Gastroesophageal sphincter (tissue), 4 donors: Measurements from ENCODE around the gene CDK4. TPM values are rescaled to one million over a fixed set of nuclear protein-coding genes. Genes with fewer than 3 reads are reported as not detected.
"Not testable (repeated sequence)": the region's sequence is repeated elsewhere in the genome, so short reads cannot be mapped to it uniquely, and the experiment has no call there.

ENCODE experiments used
- ATAC-seq: fragments of 150-250 bp; one replicate; pipeline ENCODE4 v1.9.1; 2016; ENCODE audit warnings: mild to moderate bottlenecking, moderate library complexity
- H3K27ac ChIP-seq, 4 donors: fragments of 200-600 bp; sonication (generic) in 3 of 4; 1 replicate in 3 of 4; 2 replicates in 1 of 4; pipeline ENCODE4 v1.5.1; 2016 to 2019
- H3K27me3 ChIP-seq: fragments of 200-600 bp; sonication (generic); one replicate; pipeline ENCODE4 v1.5.1; 2019
- H3K36me3 ChIP-seq, 2 donors: fragments of 200-600 bp; sonication (generic); one replicate each; pipeline ENCODE4 v1.5.1; 2019; ENCODE audit warnings: control low read depth in 1 of 2
- H3K4me1 ChIP-seq, 3 donors: fragments of 200-600 bp; sonication (generic); 1 replicate in 2 of 3; 2 replicates in 1 of 3; pipeline ENCODE4 v1.5.1; 2016 to 2019; ENCODE audit warnings: control low read depth in 2 of 3
- H3K4me3 ChIP-seq, 2 donors: fragments of 200-600 bp; sonication (generic); one replicate each; pipeline ENCODE4 v1.5.1; 2019; ENCODE audit warnings: mild to moderate bottlenecking in 1 of 2, moderate library complexity in 1 of 2
- H3K9me3 ChIP-seq, 3 donors: fragments of 200-600 bp; sonication (generic); one replicate each; pipeline ENCODE4 v1.5.1; 2017 to 2019; ENCODE audit warnings: control low read depth in 2 of 3
- EP300 ChIP-seq: sonication (generic); formaldehyde crosslinking; IDR thresholded peaks from one replicate; pipeline ENCODE4 v1.6.1; 2017; ENCODE audit warnings: antibody characterized with exemption, mild to moderate bottlenecking
- POLR2A ChIP-seq, 2 donors: fragments of 450-650 bp; IDR thresholded peaks; one replicate each; pipeline ENCODE4 v1.6.1; 2017; ENCODE audit warnings: antibody characterized with exemption in 2 of 2, mild to moderate bottlenecking in 2 of 2, moderate library complexity in 1 of 2
- POLR2AphosphoS5 ChIP-seq: sonication (generic); formaldehyde crosslinking; IDR thresholded peaks from one replicate; pipeline ENCODE4 v1.6.1; 2017; ENCODE audit warnings: antibody characterized with exemption
- WGBS, 2 donors: methylation state at CpG; one replicate each; pipeline ENCODE4 v1.1.5; 2018; ENCODE audit warnings: low coverage in 1 of 2; 5-methylcytosine and 5-hydroxymethylcytosine counted together
- total RNA-seq, 4 donors: library from RNA; depleted of rRNA; stranded (reverse); fragments of >200 nt; gene quantifications; one replicate each; pipeline ENCODE4 v1.1.0, GENCODE V29; 2016
- TF ChIP-seq, protein P1 (sequence below), 4 experiments: fragments of 200-600 bp in 2 of 4; fragments of 450-650 bp in 2 of 4; sonication (generic) in 1 of 4; IDR thresholded peaks; one replicate each; pipeline ENCODE4 v1.5.1; 2017 to 2019; ENCODE audit warnings: antibody characterized with exemption in 4 of 4, mild to moderate bottlenecking in 2 of 4, moderate library complexity in 2 of 4

The CDK4 gene
- total RNA-seq, 4 donors from 2014 or later = 56.7 to 107 (median 101) TPM

GRCh38 chr12:57722716-57723629 lies 29.1 kb downstream of the CDK4 start:
- H3K4me3 ChIP-seq = no peak overlapping the region
- H3K27me3 ChIP-seq = peaks cover 32% of the 10 kb centered on the region
- H3K36me3 ChIP-seq = peaks cover 0 to 42% of the 10 kb centered on the region in 2 donors
- no peak for ATAC-seq
- H3K27ac ChIP-seq = no peak overlapping the region
- H3K9me3 ChIP-seq = no peaks in the 10 kb centered on the region
- 19 to 60% methylated on average over 2 to 10 of the region's 11 CpGs for WGBS, 2 donors
- peaks cover 0 to 28% (median 4%) of the 10 kb centered on the region in 3 donors for H3K4me1 ChIP-seq
- TF ChIP-seq EP300 = no peak
- TF ChIP-seq POLR2A (IDR thresholded peaks at IDR 0.05) = no peak
- no peak for TF ChIP-seq POLR2AphosphoS5
- TF ChIP-seq, protein P1, sequence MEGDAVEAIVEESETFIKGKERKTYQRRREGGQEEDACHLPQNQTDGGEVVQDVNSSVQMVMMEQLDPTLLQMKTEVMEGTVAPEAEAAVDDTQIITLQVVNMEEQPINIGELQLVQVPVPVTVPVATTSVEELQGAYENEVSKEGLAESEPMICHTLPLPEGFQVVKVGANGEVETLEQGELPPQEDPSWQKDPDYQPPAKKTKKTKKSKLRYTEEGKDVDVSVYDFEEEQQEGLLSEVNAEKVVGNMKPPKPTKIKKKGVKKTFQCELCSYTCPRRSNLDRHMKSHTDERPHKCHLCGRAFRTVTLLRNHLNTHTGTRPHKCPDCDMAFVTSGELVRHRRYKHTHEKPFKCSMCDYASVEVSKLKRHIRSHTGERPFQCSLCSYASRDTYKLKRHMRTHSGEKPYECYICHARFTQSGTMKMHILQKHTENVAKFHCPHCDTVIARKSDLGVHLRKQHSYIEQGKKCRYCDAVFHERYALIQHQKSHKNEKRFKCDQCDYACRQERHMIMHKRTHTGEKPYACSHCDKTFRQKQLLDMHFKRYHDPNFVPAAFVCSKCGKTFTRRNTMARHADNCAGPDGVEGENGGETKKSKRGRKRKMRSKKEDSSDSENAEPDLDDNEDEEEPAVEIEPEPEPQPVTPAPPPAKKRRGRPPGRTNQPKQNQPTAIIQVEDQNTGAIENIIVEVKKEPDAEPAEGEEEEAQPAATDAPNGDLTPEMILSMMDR (IDR thresholded peaks at IDR 0.05) = no peak

DNA sequence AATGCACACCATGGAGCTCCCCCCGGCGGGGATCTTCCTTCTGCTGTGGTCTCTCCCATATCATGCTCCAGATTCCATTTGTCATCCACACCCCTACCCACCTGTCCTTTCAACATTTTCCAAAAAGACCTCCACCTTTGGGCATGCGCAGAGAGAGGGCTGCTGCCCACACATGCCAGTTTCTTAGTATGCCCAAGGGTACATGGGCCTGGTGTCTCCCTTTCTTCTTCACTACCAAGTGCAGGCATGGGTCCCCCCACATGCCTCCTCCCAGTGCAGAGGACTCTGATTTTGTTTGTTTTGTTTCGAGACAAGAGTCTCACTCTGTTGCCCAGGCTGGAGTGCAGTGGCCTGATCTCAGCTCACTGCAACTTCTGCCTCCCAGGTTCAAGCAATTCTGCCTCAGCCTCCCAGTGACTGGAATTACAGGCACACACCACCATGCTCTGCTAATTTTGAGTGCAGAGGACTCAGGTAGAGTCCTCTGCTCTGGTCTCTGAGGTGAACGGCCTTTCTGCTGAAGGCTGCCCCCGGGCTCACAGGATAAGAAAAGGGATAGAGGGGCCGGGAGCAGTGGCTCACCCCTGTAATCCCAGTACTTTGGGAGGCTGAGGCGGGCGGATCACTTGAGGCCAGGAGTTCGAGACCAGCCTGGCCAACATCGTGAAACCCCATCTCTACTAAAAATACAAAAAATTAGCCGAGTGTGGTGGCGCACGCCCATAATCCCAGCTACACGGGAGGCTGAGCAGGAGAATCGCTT lies 30.1 kb downstream of the CDK4 start:
- H3K27ac ChIP-seq, H3K4me3 ChIP-seq, ATAC-seq, H3K9me3 ChIP-seq: not testable (repeated sequence)
- Histone ChIP-seq H3K27me3 (peaks cover 23% of the 10 kb centered on the region), H3K36me3 (peaks cover 0 to 52% of the 10 kb centered on the region in 2 donors), H3K4me1 (peaks cover 0 to 19% (median 4%) of the 10 kb centered on the region in 3 donors)
- WGBS, 2 donors = 79% methylated on average over 5 of the region's 16 CpGs; no CpG with 5 or more reads in 1 of the 2 donors

DNA sequence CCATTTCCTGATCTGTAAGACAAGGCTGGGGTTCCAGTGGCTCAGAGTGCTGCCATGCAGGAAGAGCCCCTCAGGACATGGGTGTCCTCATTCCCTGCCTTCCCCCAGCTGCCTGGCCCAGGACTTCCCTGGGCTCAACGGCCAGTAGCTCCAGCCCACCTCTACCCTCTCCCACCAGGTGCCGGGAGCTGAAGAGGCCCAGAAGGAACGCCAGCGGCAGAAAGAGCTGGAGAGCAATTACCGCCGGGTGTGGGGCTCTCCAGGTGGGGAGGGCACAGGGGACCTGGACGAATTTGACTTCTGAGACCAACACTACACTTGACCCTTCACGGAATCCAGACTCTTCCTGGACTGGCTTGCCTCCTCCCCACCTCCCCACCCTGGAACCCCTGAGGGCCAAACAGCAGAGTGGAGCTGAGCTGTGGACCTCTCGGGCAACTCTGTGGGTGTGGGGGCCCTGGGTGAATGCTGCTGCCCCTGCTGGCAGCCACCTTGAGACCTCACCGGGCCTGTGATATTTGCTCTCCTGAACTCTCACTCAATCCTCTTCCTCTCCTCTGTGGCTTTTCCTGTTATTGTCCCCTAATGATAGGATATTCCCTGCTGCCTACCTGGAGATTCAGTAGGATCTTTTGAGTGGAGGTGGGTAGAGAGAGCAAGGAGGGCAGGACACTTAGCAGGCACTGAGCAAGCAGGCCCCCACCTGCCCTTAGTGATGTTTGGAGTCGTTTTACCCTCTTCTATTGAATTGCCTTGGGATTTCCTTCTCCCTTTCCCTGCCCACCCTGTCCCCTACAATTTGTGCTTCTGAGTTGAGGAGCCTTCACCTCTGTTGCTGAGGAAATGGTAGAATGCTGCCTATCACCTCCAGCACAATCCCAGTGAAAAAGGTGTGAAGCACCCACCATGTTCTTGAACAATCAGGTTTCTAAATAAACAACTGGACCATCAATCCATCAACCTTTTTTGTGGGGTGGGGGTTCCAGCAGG lies 31.2 kb downstream of the CDK4 start:
- H3K36me3 ChIP-seq = peaks cover 0 to 63% of the 10 kb centered on the region in 2 donors
- H3K27me3 ChIP-seq = peaks cover 12% of the 10 kb centered on the region
- WGBS, 2 donors = 80 to 83% methylated on average over 1 to 3 of the region's 11 CpGs
- no peaks in the 10 kb centered on the region for H3K9me3 ChIP-seq
- H3K4me3 ChIP-seq = no peak overlapping the region
- TF ChIP-seq, protein P1 (IDR thresholded peaks at IDR 0.05) = no peak
- TF ChIP-seq POLR2A (IDR thresholded peaks at IDR 0.05) (no peak), EP300 (no peak), POLR2AphosphoS5 (no peak)
- no peak overlapping the region for H3K27ac ChIP-seq
- H3K4me1 ChIP-seq = peaks cover 0 to 7% (median 2%) of the 10 kb centered on the region in 3 donors
- ATAC-seq = no peak

DNA sequence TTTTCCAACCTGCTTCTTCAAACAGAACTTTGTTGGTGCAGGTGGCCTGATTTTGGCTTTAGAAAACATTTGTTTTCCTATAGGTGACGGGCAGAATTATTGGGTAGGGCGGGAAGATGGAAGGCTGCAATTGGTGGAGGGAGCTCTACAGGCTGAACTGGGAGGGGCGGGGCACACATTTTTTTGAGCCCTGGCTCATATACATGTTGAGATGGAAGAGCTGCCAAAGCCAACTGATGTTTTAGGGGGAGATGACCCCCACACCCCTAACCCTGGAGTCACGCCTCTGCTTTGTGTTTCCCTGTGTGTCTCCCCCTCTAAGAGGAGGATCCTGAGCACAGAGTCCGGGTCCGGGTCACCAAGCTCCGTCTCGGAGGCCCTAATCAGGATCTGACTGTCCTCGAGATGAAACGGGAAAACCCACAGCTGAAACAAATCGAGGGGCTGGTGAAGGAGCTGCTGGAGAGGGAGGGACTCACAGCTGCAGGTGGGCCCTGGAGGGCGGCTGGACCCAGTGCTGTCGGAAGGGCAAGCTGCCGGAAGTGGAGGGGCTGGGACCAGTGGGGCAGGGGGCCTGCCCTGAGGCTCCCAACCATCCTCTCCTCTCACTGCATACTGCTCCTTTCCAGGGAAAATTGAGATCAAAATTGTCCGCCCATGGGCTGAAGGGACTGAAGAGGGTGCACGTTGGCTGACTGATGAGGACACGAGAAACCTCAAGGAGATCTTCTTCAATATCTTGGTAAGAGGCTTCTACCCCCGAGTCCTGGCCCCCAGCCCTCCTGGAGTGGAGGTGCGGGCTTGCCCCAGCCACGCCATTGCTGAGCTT lies 32.1 kb downstream of the CDK4 start:
- Histone ChIP-seq H3K36me3 (peaks cover 0 to 72% of the 10 kb centered on the region in 2 donors), H3K27ac (no peak overlapping the region), H3K9me3 (no peaks in the 10 kb centered on the region), H3K4me3 (no peak overlapping the region), H3K4me1 (no peaks in the 10 kb centered on the region), H3K27me3 (peaks cover 3% of the 10 kb centered on the region)
- TF ChIP-seq, protein P1 (IDR thresholded peaks at IDR 0.05) = no peak
- no peak for TF ChIP-seq POLR2AphosphoS5
- TF ChIP-seq POLR2A (IDR thresholded peaks at IDR 0.05) = no peak
- no peak for TF ChIP-seq EP300
- 85 to 100% methylated on average over 2 to 5 of the region's 20 CpGs for WGBS, 2 donors
- no peak for ATAC-seq
